Endodermal cell (in vitro differentiated cells): ENCODE data around the gene FLAD1. TPM values are rescaled to one million over a fixed set of nuclear protein-coding genes. Genes with fewer than 3 reads are reported as not detected.

Experiments used
- DNase-seq: peaks from one replicate; pipeline ENCODE4 v3.0.0-alpha.2; 2017
- H3K27ac ChIP-seq: 2 replicates; pipeline ENCODE4 v1.5.1; 2013; ENCODE audit warnings: mild to moderate bottlenecking, low read depth, low read length, moderate library complexity
- H3K27me3 ChIP-seq: 2 replicates; pipeline ENCODE4 v1.6.1; 2013; ENCODE audit warnings: mild to moderate bottlenecking, low read length, moderate library complexity; ENCODE audit not compliant: insufficient read depth, control insufficient read depth, poor library complexity, severe bottlenecking
- H3K36me3 ChIP-seq: 2 replicates; pipeline ENCODE4 v1.7.0; 2013; ENCODE audit warnings: mild to moderate bottlenecking, low read length, moderate library complexity; ENCODE audit not compliant: control insufficient read depth, insufficient read depth
- H3K4me1 ChIP-seq: one replicate; pipeline ENCODE4 v1.7.0; 2013; ENCODE audit warnings: low read length; ENCODE audit not compliant: control insufficient read depth, insufficient read depth
- H3K4me3 ChIP-seq: 2 replicates; pipeline ENCODE4 v1.5.1; 2013; ENCODE audit warnings: mild to moderate bottlenecking, low read length, moderate library complexity
- H3K9ac ChIP-seq: 2 replicates; pipeline ENCODE4 v1.6.1; 2013; ENCODE audit warnings: mild to moderate bottlenecking, low read length, moderate library complexity; ENCODE audit not compliant: poor library complexity, severe bottlenecking; ENCODE audit errors: extremely low read depth
- H3K9me3 ChIP-seq: 2 replicates; pipeline ENCODE4 v1.6.1; 2013; ENCODE audit warnings: mild to moderate bottlenecking, low read length, moderate library complexity; ENCODE audit not compliant: control insufficient read depth
- H3K27ac Mint-ChIP-seq: 2 replicates; pipeline ENCODE4 v1.8.0; 2020; ENCODE audit warnings: mixed read lengths
- H3K27me3 Mint-ChIP-seq: 2 replicates; pipeline ENCODE4 v1.8.0; 2021; ENCODE audit warnings: mild to moderate bottlenecking, mixed read lengths; ENCODE audit not compliant: insufficient read depth
- H3K36me3 Mint-ChIP-seq: 2 replicates; pipeline ENCODE4 v1.8.0; 2020; ENCODE audit warnings: low read depth, mixed read lengths
- H3K4me1 Mint-ChIP-seq: 2 replicates; pipeline ENCODE4 v1.8.0; 2020; ENCODE audit warnings: mixed read lengths
- H3K4me3 Mint-ChIP-seq: 2 replicates; pipeline ENCODE4 v1.8.0; 2020; ENCODE audit warnings: mild to moderate bottlenecking, moderate library complexity, mixed read lengths
- H3K9me3 Mint-ChIP-seq: 2 replicates; pipeline ENCODE4 v1.8.0; 2020; ENCODE audit warnings: mild to moderate bottlenecking, mixed read lengths
- WGBS, 2 experiments: methylation state at CpG; one replicate each; pipeline versions ENCODE4 v1.1.5 to v1.1.7; 2013; ENCODE audit warnings: missing lambda C conversion rate in 2 of 2, mixed read lengths in 1 of 2; ENCODE audit not compliant: insufficient coverage in 1 of 2, insufficient read length in 1 of 2; 5-methylcytosine and 5-hydroxymethylcytosine counted together
- microRNA-seq: library from miRNA; unstranded; fragments of <30 nt; microRNA quantifications from one replicate; pipeline ENCODE4 v1.2.0, GENCODE V29; 2020; ENCODE audit warnings: borderline microRNAs expressed
- total RNA-seq, 2 donors: library from RNA; stranded (reverse); fragmentation: NEBNext Ultra II Directional in 1 of 2; extraction: Animal tissue kit (Norgen Biotek cat#: 25700) in 1 of 2; gene quantifications; 2 replicates in 1 of 2; 3 replicates in 1 of 2; pipeline ENCODE4 v1.2.1, GENCODE V29; 2021
- TF ChIP-seq, protein P1 (sequence below): fragments of 200-600 bp; sonication (generic); conservative IDR thresholded peaks from 2 replicates; pipeline ENCODE4 v1.5.0; 2021; ENCODE audit warnings: antibody characterized with exemption, mild to moderate bottlenecking

The FLAD1 gene
- total RNA-seq, 2 donors from 2014 or later = 61.9 to 65.0 TPM

DNA sequence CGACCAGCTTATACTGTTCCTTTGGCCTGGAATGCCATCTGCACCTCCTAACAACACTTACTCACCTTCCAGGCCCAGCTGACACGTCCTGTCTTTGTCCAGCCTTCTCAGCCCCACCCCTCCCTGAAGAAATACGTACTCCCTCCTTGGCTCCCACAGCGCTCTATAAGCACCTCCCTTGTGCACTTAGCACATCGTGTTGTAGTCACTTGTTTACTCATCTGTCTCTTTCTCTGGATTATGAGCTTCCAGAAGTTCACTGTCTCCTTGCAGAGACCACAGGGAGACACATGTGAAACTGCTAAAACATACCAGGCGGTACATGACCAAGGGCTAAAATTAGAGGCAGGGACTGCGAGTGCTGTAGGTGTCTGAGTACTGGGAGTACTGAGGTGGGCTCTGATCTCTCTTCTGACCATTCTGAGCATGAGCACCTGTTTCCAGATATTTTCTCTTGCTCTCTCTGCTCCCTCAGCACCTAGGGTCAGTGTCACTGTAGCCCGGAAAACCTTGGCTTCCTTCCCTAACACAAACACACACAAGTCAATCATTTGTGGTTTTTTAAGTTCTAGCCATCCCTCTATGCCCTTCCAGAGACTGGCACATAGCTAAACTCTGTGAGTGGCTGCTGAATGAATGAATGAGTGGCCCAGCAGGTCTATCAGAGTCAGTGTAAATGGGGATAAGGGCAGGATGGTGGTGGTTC lies 55.6 kb downstream of the FLAD1 start:
- TF ChIP-seq, protein P1, sequence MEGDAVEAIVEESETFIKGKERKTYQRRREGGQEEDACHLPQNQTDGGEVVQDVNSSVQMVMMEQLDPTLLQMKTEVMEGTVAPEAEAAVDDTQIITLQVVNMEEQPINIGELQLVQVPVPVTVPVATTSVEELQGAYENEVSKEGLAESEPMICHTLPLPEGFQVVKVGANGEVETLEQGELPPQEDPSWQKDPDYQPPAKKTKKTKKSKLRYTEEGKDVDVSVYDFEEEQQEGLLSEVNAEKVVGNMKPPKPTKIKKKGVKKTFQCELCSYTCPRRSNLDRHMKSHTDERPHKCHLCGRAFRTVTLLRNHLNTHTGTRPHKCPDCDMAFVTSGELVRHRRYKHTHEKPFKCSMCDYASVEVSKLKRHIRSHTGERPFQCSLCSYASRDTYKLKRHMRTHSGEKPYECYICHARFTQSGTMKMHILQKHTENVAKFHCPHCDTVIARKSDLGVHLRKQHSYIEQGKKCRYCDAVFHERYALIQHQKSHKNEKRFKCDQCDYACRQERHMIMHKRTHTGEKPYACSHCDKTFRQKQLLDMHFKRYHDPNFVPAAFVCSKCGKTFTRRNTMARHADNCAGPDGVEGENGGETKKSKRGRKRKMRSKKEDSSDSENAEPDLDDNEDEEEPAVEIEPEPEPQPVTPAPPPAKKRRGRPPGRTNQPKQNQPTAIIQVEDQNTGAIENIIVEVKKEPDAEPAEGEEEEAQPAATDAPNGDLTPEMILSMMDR = no peak
- Mint-ChIP-seq H3K9me3 (no peaks in the 10 kb centered on the region), H3K4me3 (no peak overlapping the region), H3K4me1 (peaks cover 3% of the 10 kb centered on the region), H3K27ac (no peak overlapping the region), H3K27me3 (peaks cover 19% of the 10 kb centered on the region), H3K36me3 (no peaks in the 10 kb centered on the region)
- H3K27me3 ChIP-seq = no peaks in the 10 kb centered on the region
- H3K36me3 ChIP-seq = no peaks in the 10 kb centered on the region
- no peak for DNase-seq
- no peaks in the 10 kb centered on the region for H3K4me1 ChIP-seq
- no peaks in the 10 kb centered on the region for H3K9me3 ChIP-seq
- 78 to 82% methylated on average over 7 to 8 of the region's 8 CpGs for WGBS, 2 experiments
- H3K27ac ChIP-seq = no peak overlapping the region
- H3K4me3 ChIP-seq = no peak overlapping the region
- H3K9ac ChIP-seq = no peak overlapping the region

DNA sequence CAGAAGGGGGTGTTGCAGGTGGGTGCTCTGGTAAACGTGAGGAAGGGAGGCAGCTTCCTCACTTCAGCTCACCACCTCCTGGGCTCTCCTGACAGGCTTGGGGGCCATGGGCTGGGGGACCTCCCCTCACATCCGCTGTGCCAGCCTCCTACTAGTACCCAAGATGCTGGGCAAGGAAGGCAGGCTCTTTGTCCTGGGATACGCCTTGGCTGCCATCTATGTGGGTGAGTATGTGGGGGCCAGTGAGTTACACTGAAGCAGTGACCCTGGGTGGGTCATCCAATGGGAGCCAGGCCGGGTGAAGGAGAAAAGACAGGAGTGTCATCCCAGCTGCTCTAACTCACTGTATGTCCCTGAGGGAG lies 56.1 kb downstream of the FLAD1 start:
- no peak for DNase-seq
- no peak overlapping the region for H3K27ac ChIP-seq
- Mint-ChIP-seq H3K27ac (no peak overlapping the region), H3K4me1 (peaks cover 3% of the 10 kb centered on the region), H3K4me3 (no peak overlapping the region), H3K27me3 (peaks cover 17% of the 10 kb centered on the region), H3K36me3 (no peaks in the 10 kb centered on the region), H3K9me3 (no peaks in the 10 kb centered on the region)
- 81 to 83% methylated on average over 2 to 4 of the region's 4 CpGs for WGBS, 2 experiments
- no peaks in the 10 kb centered on the region for H3K4me1 ChIP-seq
- no peak overlapping the region for H3K9ac ChIP-seq
- no peaks in the 10 kb centered on the region for H3K27me3 ChIP-seq
- TF ChIP-seq, protein P1 = no peak
- no peaks in the 10 kb centered on the region for H3K36me3 ChIP-seq
- no peak overlapping the region for H3K4me3 ChIP-seq
- H3K9me3 ChIP-seq = no peaks in the 10 kb centered on the region

DNA sequence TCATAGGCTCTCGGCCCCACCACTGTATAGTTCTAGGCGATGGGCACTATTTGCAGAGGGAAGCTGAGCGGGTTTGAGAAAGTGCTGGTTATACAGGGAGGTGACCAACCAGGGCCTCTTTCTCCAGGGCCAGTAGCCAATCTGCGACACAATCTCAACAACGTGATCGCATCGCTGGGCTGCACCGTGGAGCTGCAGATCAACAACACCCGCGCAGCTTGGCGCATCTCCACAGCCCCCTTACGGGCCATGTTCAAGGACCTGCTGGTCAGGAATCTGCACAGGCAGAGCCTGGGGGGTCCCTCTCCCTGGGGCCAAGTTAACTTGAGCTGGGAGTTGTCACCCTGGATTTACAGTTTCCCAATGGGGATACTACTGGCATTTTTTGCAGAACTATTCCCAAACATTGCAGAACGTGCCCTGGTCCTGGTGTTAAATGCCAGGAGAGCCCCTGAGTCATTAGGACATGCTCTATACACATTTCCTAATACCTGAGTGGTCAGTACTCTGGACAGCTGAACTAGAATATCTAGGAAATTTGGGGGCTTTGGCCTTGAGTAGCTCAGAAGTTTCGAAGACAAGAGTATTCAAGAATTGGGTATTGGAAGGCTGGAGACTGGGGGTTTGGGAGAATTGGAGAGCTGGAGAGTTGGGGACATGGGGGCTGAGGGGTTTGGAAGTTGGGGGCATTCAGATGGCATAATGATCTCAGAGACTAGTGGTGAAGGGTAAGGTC lies 57.4 kb downstream of the FLAD1 start:
- Mint-ChIP-seq H3K4me3 (no peak overlapping the region), H3K36me3 (no peaks in the 10 kb centered on the region), H3K27me3 (peaks cover 19% of the 10 kb centered on the region), H3K27ac (no peak overlapping the region), H3K4me1 (peaks cover 8% of the 10 kb centered on the region), H3K9me3 (no peaks in the 10 kb centered on the region)
- no peak overlapping the region for H3K4me3 ChIP-seq
- DNase-seq = no peak
- no peaks in the 10 kb centered on the region for H3K9me3 ChIP-seq
- H3K9ac ChIP-seq = no peak overlapping the region
- no peaks in the 10 kb centered on the region for H3K4me1 ChIP-seq
- H3K36me3 ChIP-seq = no peaks in the 10 kb centered on the region
- H3K27ac ChIP-seq = no peak overlapping the region
- H3K27me3 ChIP-seq = no peaks in the 10 kb centered on the region
- TF ChIP-seq, protein P1 = no peak
- 93 to 96% methylated on average over 14 of the region's 14 CpGs for WGBS, 2 experiments

Small RNA genes within 50 kb of the gene (microRNA-seq; reads per million reads assigned to microRNA genes)
- not detected for gene MIR4258

Other genes starting within 250 kb of the FLAD1 start
- under 1 TPM; 0.57 to 0.75 TPM for gene KCNN3, start 113.1 kb upstream of the FLAD1 start, total RNA-seq
- gene PMVK, start 46.6 kb upstream of the FLAD1 start, total RNA-seq = 10 to 100 TPM; 16.0 to 16.4 TPM
- 10 to 100 TPM; 42.5 to 61.3 TPM for gene PBXIP1, start 27.2 kb upstream of the FLAD1 start, total RNA-seq
- 10 to 100 TPM; 33.4 to 40.4 TPM for gene PYGO2, start 21.6 kb upstream of the FLAD1 start, total RNA-seq
- gene SHC1, start 12.6 kb upstream of the FLAD1 start, total RNA-seq = 100 to 1,000 TPM; 157 to 231 TPM
- gene CKS1B, start 8.7 kb upstream of the FLAD1 start, total RNA-seq = 100 to 1,000 TPM; 145 to 229 TPM
- 1 to 10 TPM in 1 of 2 donors, not detected in 1; 2.0 TPM for gene LENEP, start 10.2 kb downstream of the FLAD1 start, total RNA-seq
- gene ZBTB7B, start 19.5 kb downstream of the FLAD1 start, total RNA-seq = 10 to 100 TPM; 21.2 to 23.3 TPM
- 1 to 10 TPM in 1 of 2 donors, under 1 TPM in 1; 0.44 to 2.0 TPM for gene DCST2, start 50.4 kb downstream of the FLAD1 start, total RNA-seq
- gene DCST1, start 50.5 kb downstream of the FLAD1 start, total RNA-seq = not detected
- 10 to 100 TPM; 13.4 to 16.5 TPM for gene ADAM15, start 68.0 kb downstream of the FLAD1 start, total RNA-seq
- 10 to 100 TPM; 15.9 to 17.9 TPM for gene EFNA4, start 80.4 kb downstream of the FLAD1 start, total RNA-seq
- gene EFNA3, start 95.5 kb downstream of the FLAD1 start, total RNA-seq = 1 to 10 TPM; 3.1 to 6.0 TPM
- 1 to 10 TPM; 3.6 to 5.0 TPM for gene EFNA1, start 144.5 kb downstream of the FLAD1 start, total RNA-seq
- gene SLC50A1, start 152.5 kb downstream of the FLAD1 start, total RNA-seq = 10 to 100 TPM; 25.1 to 29.8 TPM
- 10 to 100 TPM; 48.8 to 73.4 TPM for gene DPM3, start 157.2 kb downstream of the FLAD1 start, total RNA-seq
- gene KRTCAP2, start 190.0 kb downstream of the FLAD1 start, total RNA-seq = 100 to 1,000 TPM; 143 to 152 TPM
- 1 to 10 TPM; 5.1 to 7.1 TPM for gene TRIM46, start 190.5 kb downstream of the FLAD1 start, total RNA-seq
- gene THBS3, start 224.6 kb downstream of the FLAD1 start, total RNA-seq = 10 to 100 TPM; 17.6 to 27.9 TPM
- gene MTX1, start 225.4 kb downstream of the FLAD1 start, total RNA-seq = 10 to 100 TPM; 47.3 to 63.2 TPM